IPS-18c (cell line): Measurements from ENCODE around the gene RPRML.
"Not testable (repeated sequence)": the region's sequence is repeated elsewhere in the genome, so short reads cannot be mapped to it uniquely, and the experiment has no call there.

Experiments used
- H3K4me3 ChIP-seq: 2 replicates; pipeline ENCODE4 v1.7.0; 2013; ENCODE audit warnings: low read depth, mild to moderate bottlenecking, low read length, moderate library complexity; ENCODE audit not compliant: insufficient read depth
- H3K9me3 ChIP-seq: one replicate; pipeline ENCODE4 v1.6.1; 2013; ENCODE audit warnings: mild to moderate bottlenecking, low read length, moderate library complexity; ENCODE audit not compliant: control insufficient read depth, insufficient read depth

The RPRML gene

DNA sequence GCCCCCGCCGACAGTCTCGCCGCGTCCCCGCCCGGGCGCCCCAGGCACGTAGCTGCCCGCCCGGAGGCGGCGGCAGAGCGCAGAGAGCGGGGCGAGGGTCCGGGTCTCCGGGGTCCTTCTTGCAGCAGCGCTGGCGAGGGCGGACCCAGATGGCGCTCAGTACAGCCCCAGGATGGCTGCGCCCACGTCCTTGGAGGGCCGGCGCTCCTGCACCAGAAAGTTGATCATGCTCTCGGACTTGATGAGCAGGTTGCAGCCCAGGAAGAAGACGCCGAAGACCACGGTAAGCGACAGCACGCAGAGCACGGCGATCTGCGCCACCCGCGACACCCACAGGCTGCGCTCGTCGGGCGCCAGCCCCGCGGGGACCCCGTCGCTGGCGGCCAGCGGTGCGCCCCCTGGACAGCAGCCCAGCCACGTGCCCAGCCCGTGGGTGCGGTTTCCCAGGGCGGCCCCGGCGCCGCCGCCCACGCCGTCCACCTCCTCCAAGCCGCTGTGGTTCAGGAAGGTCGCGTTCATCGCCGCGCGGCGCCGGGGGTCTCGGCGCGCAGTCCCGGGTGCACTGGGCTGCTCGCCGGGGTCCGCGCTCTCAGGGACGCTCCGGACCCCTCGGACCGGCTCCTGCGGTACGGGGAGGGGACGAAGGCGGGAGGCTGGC, 435 bp downstream of the RPRML start:
- H3K4me3 ChIP-seq: peak overlapping the region; percentile 64
- peaks cover 2% of the 10 kb centered on the region for H3K9me3 ChIP-seq

DNA sequence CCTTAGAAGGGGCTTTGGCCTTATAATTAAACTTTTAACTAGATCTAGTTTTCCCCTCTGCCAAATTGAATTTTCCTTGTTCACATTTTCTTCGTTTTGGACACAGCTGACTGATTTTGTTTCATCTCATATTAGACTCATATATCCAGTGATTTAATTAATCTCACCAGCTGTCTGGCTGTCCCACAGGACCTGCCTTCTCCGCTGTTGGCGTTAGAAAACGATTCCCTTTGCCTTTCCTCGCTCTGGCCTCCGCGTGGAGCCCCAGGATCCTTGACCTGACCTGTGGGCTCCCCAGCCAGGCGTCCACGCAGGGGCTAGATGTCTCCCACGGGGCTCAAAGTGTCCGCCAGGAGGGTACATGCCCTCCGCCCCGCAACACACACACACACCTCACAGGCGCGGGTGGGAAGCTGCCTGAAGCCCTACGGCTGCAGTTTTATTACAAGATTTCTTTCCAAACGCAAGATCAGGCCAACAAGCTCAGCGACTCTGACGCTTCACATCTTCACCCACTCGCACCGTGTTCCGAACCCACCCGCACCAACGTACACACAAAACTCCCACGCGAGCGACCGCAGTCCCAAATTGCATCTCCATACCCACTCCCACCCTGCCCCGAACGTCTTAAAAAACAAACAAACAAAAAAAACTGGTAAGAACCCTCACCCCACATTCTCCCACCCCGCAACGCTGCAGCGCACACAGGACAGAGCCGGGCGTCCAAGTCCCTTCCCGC, 1.1 kb downstream of the RPRML start:
- peaks cover 2% of the 10 kb centered on the region for H3K9me3 ChIP-seq
- H3K4me3 ChIP-seq: peak overlapping the region; percentile 64

DNA sequence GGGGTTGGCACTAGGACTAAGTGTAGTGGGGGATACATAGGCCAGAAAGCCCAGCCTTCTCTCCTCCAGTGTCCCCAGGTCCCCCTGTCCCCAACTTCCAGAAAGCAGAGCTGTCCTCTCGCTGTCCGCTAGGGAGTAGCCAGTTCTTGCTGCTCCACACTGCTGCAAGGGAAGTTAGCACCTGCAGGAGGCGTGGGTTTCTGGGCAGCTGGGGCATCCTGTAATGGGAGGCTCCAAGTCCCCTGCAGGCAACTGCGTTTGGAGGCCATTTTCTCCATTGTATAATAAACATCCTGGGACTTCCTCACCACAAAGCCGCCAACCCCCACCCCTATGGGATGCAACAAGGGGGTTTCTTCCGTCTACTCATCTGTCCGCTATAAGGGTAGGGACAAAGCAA, 1.7 kb downstream of the RPRML start:
- H3K4me3 ChIP-seq: peak overlapping the region; percentile 64; the same call in 1 of the 2 replicates

DNA sequence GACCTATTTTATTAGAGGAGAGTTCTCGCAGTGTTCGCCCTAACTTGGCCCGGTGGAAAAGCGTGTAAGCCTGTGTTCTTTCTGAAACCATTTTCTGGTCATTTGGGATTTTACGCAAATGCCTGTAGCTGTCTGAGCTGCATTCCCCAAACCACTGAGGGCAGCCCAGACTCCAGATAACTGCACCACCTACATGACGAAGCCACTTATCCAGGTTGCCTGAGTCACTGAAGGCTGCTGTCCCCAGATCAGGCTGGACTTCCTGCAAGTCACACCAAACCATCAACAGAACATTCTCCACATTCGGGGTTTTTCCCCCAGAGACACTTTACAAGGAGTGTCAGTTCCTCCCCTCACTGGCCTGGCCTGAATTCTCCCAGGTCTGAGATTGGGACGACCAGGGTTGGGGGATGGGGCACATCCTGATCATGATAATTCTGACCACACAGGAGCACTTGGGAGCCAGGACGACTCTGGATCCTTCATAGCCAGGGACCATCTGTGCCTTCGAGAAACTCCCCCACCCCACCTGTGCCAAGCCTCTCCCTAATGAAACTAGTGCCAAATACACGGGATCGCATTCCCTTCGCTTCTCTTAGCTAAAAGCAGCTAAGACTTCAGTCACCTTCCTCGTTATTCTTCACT, 2.3 kb downstream of the RPRML start:
- peak overlapping the region; percentile 64; the same call in 1 of the 2 replicates for H3K4me3 ChIP-seq

More for the DNA sequence above, 1.7 kb downstream of the RPRML start:
- peaks cover 2% of the 10 kb centered on the region for H3K9me3 ChIP-seq

DNA sequence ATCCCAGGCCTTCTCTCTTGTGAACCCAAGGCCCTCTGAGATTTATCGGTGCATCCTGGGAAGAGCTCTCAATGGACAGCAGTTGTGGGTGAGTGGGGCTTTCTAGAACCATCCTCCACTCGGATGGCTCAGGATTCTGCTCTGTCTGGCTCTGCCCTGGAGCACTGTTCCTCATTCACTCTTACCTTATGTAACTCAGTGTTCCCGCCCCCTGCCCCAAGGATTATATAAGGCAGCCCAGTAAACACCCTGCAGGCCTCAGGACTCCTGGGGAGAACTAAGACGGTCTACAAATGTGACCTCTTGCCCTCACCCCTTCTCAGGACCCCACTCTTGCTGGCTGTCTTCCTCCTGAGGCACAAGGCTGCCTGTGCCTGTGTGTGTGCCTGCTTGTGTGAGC, 3.8 kb downstream of the RPRML start:
- Histone ChIP-seq H3K4me3 (no peak overlapping the region), H3K9me3 (peaks cover 2% of the 10 kb centered on the region)

More for the DNA sequence above, 2.3 kb downstream of the RPRML start:
- H3K9me3 ChIP-seq: peaks cover 2% of the 10 kb centered on the region

DNA sequence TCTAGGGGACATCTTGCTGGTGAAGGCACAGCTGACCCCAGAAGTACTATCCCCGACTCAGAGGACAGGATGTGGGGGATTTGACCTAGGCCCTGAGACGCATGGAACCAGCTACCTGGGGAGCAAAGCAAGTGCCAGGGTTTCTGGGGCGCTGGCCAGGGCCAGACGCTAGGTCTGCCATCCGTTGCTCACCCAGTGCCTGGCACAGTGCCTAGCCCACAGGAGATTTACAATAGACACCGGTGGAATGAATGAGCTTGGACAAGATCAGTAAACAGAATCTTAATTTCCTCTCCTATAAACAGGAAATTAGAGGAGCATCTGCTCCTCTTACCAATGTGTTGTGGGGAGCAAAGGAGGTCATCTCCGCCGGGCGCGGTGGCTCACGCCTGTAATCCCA, 5.0 kb downstream of the RPRML start:
- Histone ChIP-seq H3K4me3 (no peak overlapping the region), H3K9me3 (peaks cover 2% of the 10 kb centered on the region)

DNA sequence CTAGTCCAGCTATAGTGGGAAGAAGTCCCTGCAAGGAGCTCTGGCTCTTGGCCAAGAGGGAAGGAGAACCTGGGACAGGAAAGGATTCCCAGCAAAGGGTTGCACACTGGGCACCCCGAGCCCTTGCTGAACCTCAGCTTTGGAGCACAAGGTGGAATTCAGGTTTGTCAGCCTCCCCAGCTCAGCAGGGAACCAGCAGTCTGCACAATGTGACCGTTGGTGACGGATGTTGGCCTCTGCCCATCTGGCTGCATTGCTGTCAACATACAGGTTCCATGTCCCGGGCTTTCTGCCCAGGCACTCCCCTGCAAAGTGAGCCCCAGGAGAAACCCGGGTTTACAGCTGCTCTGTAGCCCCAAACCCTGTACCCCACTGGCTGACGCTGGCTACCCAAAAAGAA, 6.7 kb downstream of the RPRML start:
- no peaks in the 10 kb centered on the region for H3K9me3 ChIP-seq

DNA sequence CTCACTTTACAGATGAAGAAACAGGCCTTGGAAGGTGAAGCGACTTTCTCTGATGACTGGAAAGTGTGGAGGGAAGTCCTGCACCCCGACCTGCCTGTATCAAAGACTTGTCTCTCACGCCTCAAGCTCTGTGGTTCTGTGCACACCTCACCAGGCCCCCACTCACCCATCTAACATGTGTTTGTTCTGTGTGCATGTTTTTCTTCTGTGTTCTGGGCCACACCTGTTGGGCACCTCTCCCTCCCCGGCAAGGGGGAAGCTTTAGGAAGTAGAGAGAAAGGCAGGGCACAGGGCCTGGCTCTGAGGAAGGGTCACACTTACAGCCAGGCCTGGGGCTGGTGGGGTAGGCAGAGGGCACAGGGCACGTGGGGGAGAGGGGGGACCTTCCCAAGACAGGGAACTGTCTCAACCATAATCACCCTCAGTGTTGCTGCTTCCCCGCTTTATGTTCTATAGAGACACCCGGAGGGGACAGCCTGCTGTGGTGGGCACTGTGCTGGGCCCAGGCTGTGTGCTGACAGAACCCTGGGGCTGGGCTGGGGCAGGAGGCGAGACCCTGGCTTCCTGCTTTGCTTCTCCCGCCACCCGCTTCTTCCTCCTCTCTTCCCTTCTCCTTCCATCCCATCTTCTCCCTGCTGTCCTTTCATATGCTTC, 7.3 kb downstream of the RPRML start:
- no peak overlapping the region for H3K4me3 ChIP-seq
- no peaks in the 10 kb centered on the region for H3K9me3 ChIP-seq

More for the DNA sequence above, 6.7 kb downstream of the RPRML start:
- H3K4me3 ChIP-seq: no peak overlapping the region

DNA sequence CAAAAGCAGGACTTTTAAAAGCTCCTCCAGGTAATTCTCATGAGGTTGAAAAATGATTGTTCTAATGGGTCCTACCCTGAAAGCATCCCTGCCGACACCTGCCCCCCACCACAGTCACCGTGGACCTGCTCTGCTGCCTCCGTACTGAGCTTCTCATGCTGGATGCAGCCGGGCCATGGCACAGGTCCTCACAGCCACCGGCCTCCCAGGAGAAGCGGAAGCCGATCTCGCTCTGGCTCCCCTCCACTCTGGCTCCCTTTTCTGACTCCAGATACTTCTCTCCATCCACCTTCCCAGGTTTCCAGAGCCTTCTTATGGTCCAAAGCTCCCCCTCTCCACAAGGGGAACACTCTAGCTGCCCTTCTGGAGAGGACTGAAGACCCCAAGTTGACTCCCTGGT, 10.2 kb downstream of the RPRML start:
- no peaks in the 10 kb centered on the region for H3K9me3 ChIP-seq

DNA sequence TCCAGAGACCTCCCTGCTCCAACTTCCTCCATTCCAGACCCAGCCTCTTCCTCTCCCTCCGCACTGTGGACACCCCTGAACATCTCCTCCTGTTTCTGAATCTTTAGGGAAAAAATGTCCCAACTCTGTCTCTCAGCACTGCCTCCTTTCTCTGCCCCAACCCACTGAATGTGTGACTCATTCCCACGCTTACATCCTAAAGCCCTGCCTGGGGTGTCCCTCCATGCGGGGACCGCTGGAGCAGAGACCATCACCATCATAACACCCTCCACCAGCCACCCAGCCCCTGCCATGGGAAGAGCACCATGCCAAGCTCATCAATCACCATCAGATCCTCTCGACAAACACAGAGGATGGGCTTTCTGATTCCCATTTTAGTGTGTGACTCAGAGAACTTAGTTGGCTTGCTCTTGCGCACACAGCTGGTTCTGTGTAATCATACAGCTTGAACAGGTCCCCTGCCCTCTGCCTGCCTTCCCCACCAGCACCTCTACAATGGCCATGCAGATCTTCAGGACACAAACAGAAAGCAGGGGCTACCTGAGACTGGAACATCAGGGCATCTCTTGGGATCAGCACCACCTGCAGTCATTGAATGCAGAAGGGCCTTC, 10.7 kb downstream of the RPRML start:
- H3K4me3 ChIP-seq: no peak overlapping the region

More for the DNA sequence above, 10.2 kb downstream of the RPRML start:
- no peak overlapping the region for H3K4me3 ChIP-seq

DNA sequence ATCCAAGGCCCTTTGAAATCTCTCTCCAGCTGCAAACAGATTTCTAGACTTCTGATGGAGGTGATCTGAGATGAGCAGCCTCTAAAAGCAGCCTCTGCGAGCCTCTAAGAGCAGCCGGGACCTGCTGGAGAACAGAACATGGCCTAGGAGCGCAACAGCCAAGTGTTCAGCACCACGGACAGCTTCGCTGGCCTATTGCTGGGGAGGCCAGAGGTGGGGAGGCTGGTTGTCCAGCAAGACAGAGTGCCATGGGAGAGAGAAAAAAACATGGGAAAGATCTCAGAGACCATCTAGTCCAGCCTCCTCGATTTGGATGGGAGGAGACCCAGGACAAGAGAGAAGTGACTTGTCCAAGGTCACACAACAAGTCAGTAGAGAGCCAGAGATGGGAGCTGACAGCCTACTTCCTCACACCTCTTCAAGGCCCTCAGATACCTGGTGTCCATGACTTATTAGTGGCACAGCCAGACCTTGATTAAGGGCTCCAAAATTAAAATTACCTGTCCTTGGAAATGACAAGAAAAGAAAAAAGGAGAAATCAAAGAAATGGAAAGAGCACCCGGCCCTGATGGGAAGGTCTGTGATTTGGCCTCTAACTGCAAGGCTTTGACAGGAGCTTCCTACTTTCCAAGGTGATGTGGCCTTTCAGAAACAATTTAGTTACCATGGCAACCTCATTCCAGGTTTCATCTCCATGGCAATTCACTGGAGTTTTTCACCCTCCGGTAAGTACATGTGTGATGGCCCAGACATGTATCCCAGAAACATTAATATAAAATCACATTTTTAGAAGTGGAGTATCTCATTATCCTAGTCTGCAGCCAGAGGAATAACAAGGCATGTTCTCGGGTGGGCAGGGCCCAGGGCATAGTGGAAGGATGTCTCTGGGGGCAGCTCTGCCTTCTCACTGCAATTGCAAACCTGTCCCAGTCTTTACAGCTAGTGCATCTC, 14.5 kb downstream of the RPRML start:
- Histone ChIP-seq H3K9me3 (no peaks in the 10 kb centered on the region), H3K4me3 (no peak overlapping the region; the same call in 1 of the 2 replicates)

More for the DNA sequence above, 10.7 kb downstream of the RPRML start:
- no peaks in the 10 kb centered on the region for H3K9me3 ChIP-seq

DNA sequence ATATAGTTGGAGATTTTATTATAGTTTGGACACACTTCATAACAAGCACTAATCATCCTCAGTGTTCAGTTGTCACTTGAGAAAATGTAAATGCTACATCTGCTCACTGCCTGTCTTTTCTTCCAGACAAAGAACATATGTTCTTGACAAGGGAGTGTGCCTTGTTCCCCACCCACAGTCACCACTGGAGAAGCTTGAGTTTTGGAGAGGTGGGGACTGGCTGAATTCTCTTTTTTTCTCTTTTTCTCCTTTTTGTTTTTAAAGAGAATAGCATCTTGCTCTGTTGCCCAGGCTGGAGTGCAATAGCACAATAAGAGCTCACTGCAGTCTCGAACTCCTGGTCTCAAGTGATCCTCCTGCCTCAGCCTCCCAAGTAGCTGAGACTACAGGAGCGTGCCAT, 15.5 kb downstream of the RPRML start:
- no peaks in the 10 kb centered on the region for H3K9me3 ChIP-seq
- H3K4me3 ChIP-seq: no peak overlapping the region

DNA sequence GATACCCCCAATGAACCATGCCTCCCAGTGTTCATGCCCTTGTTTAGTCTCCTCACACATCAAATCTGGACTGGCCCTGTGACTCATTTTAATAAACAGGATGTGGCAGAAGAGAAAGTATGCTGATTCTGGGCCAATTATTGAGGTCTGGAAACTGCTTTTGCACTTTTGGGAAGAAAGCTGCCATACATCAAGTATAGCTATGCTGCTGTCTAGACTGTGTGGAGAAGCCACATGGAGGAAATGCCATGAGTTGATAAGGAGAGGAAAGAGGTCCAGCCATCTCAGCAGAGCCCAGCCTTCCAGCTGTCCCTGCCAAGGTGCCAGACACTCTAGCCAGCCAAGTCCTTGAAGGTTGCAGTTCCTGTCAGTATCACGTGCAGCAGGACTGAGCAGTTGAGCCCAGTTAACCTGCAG, 16.7 kb downstream of the RPRML start:
- H3K4me3 ChIP-seq: no peak overlapping the region
- H3K9me3 ChIP-seq: no peaks in the 10 kb centered on the region

DNA sequence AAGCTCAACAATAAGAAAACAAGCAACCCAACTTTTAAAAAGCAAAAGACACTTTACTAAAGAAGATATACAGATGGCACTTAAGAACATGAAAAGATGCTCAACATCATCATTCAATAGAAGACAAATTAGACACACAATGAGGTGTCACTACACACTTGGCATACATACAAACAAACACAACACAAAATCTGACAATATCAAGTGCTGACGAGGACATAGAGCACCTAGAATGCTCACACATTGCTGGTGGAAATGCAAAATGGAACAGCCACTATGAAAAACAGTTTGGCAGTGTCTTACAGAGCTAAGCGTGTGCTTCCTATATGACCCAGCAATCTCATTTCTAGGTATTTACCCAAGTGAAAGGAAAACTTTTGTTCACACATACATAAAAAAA, 18.9 kb downstream of the RPRML start:
- Histone ChIP-seq H3K4me3 (no peak overlapping the region), H3K9me3 (no peaks in the 10 kb centered on the region)

DNA sequence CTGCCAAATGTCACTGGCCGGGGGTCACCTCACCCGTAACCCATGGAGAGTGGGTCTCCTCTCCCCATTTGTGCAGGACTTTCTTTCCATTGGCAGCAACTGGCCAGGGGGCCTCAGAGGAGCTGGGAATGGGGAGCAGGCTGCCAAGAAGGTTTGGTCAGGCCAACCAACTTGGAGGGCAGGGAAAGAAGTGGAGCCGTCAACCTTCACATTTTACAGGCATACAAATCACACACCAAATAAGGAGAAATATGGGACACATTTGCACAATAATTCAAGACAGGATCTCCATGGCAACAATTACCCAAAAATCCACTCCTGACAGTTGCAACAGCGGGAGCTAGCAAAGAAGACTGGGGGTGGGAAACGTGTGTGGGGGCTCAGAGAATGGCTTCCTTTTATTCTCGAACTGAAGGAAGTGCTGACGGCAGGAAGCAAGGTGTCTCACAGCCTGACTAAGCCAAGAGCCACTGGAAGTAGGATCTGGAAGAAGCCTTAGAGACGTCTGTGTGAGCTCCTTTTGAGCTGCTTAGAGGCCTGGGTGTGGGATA, 20.9 kb downstream of the RPRML start:
- H3K4me3 ChIP-seq: no peak overlapping the region
- no peaks in the 10 kb centered on the region for H3K9me3 ChIP-seq

DNA sequence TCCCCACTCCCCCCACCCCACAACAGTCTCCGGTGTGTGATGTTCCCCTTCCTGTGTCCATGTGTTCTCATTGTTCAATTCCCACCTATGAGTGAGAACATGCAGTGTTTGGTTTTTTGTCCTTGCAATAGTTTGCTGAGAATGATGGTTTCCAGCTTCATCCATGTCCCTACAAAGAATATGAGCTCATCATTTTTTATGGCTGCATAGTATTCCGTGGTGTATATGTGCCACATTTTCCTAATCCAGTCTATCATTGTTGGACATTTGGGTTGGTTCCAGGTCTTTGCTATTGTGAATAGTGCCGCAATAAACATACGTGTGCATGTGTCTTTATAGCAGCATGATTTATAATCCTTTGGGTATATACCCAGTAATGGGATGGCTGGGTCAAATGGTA, 25.9 kb downstream of the RPRML start:
- not testable (repeated sequence) for H3K4me3 ChIP-seq, H3K9me3 ChIP-seq
